H1 (cell line): ENCODE data around the gene ZIC5. TPM values are rescaled to one million over a fixed set of nuclear protein-coding genes. Genes with fewer than 3 reads are reported as not detected.

Source experiments
- CTCF ChIA-PET: fragments of 300-600 bp; sonication (Branson Sonifier 250); formaldehyde crosslinking; loops from one replicate; lab custom pipeline; 2021; ENCODE audit not compliant: partially characterized antibody; lab: Charles Lee
- POLR2A ChIA-PET: fragments of 300-600 bp; sonication (Branson Sonifier 250); formaldehyde crosslinking; loops from one replicate; lab custom pipeline; 2021; ENCODE audit warnings: inconsistent platforms; ENCODE audit not compliant: partially characterized antibody; lab: Charles Lee
- DNase-seq, 2 experiments: peaks; one replicate each; pipeline versions ENCODE4 v3.0.0 to v3.0.0-alpha.2; 2010 to 2022; ENCODE audit warnings: low spot score in 2 of 2, low read depth in 1 of 2, mixed read lengths in 1 of 2
- FAIRE-seq: peaks from 2 replicates; lab custom pipeline; 2011; peaks lifted over from hg19 to GRCh38; lab: Jason Lieb, UNC
- H2AFZ ChIP-seq: 2 replicates; pipeline ENCODE4 v1.8.1; 2012; ENCODE audit warnings: low read length, inconsistent platforms
- H2AK5ac ChIP-seq: 2 replicates; pipeline ENCODE4 v1.6.1; 2013; ENCODE audit warnings: low read depth, low read length
- H2BK120ac ChIP-seq: replicated peaks from 2 replicates; pipeline ENCODE3; 2013; ENCODE audit warnings: low read depth, low read length, inconsistent platforms
- H2BK12ac ChIP-seq: 2 replicates; pipeline ENCODE4 v1.6.1; 2013; ENCODE audit warnings: low read depth, low read length
- H2BK15ac ChIP-seq: 2 replicates; pipeline ENCODE4 v1.6.1; 2013; ENCODE audit warnings: low read length
- H2BK20ac ChIP-seq: 2 replicates; pipeline ENCODE4 v1.6.1; 2013; ENCODE audit warnings: low read length
- H2BK5ac ChIP-seq: 2 replicates; pipeline ENCODE4 v1.6.1; 2013; ENCODE audit warnings: low read depth, low read length
- H3K14ac ChIP-seq: 2 replicates; pipeline ENCODE4 v1.6.1; 2013; ENCODE audit warnings: inconsistent platforms; ENCODE audit not compliant: insufficient read length
- H3K18ac ChIP-seq: 2 replicates; pipeline ENCODE4 v1.6.1; 2013; ENCODE audit warnings: low read length; ENCODE audit errors: extremely low read depth
- H3K23ac ChIP-seq: 2 replicates; pipeline ENCODE4 v1.6.1; 2013; ENCODE audit warnings: inconsistent platforms; ENCODE audit not compliant: insufficient read length
- H3K23me2 ChIP-seq: 2 replicates; pipeline ENCODE4 v1.6.1; 2013; ENCODE audit warnings: low read depth, low read length
- H3K27ac ChIP-seq: 2 replicates; pipeline ENCODE4 v1.6.1; 2011; ENCODE audit warnings: low read depth, low read length, inconsistent platforms
- H3K27me3 ChIP-seq, 4 experiments: replicated peaks in 1 of 4; 1 replicate in 1 of 4; 2 replicates in 3 of 4; pipeline versions ENCODE4 v1.6.1 to v1.8.1; 2011 to 2013; ENCODE audit warnings: low read length in 3 of 4, mild to moderate bottlenecking in 3 of 4, inconsistent platforms in 2 of 4, mixed read lengths in 2 of 4, moderate library complexity in 1 of 4; ENCODE audit not compliant: control insufficient read depth in 3 of 4, insufficient read depth in 3 of 4; ENCODE audit errors: extremely low read depth in 1 of 4
- H3K36me3 ChIP-seq, 4 experiments: 2 replicates each; pipeline versions ENCODE4 v1.6.1 to v1.8.1; 2011 to 2013; ENCODE audit warnings: mild to moderate bottlenecking in 4 of 4, low read length in 3 of 4, moderate library complexity in 2 of 4, control low read depth in 1 of 4, inconsistent platforms in 1 of 4; ENCODE audit not compliant: insufficient read depth in 4 of 4, control insufficient read depth in 2 of 4
- H3K4ac ChIP-seq: replicated peaks from 2 replicates; pipeline ENCODE3; 2013; ENCODE audit warnings: low read length, low read depth, mixed read lengths, inconsistent platforms; ENCODE audit not compliant: insufficient read length
- H3K4me1 ChIP-seq, 4 experiments: replicated peaks in 1 of 4; 1 replicate in 1 of 4; 2 replicates in 3 of 4; pipeline versions ENCODE4 v1.6.1 to v1.8.1; 2011 to 2013; ENCODE audit warnings: low read length in 3 of 4, inconsistent platforms in 2 of 4, mixed read lengths in 1 of 4; ENCODE audit not compliant: insufficient read depth in 4 of 4, control insufficient read depth in 3 of 4
- H3K4me2 ChIP-seq, 2 experiments: 2 replicates each; pipeline versions ENCODE4 v1.6.1 to v1.8.1; 2011 to 2013; ENCODE audit warnings: low read depth in 2 of 2, low read length in 2 of 2, control low read depth in 1 of 2, inconsistent platforms in 1 of 2, mild to moderate bottlenecking in 1 of 2; ENCODE audit not compliant: insufficient read depth in 1 of 2
- H3K4me3 ChIP-seq, 4 experiments: fragments of 200-600, 300-600 bp in 1 of 4; sonication (generic), shearing (Covaris generic), sonication (Bioruptor Twin) in 1 of 4; 2 replicates each; pipeline versions ENCODE4 v1.5.1 to v1.8.1; 2011 to 2016; ENCODE audit warnings: low read length in 4 of 4, low read depth in 3 of 4, control low read depth in 2 of 4, inconsistent platforms in 2 of 4, mild to moderate bottlenecking in 2 of 4, mixed read lengths in 1 of 4, moderate library complexity in 1 of 4; ENCODE audit not compliant: insufficient read depth in 2 of 4; ENCODE audit errors: extremely low read depth in 1 of 4
- H3K56ac ChIP-seq: replicated peaks from 2 replicates; pipeline ENCODE3; 2013; ENCODE audit warnings: low read depth, mild to moderate bottlenecking, mixed read lengths, low read length, inconsistent platforms; ENCODE audit not compliant: insufficient read length
- H3K79me1 ChIP-seq: 2 replicates; pipeline ENCODE4 v1.6.1; 2013; ENCODE audit warnings: low read depth, low read length, control low read depth
- H3K79me2 ChIP-seq, 2 experiments: 2 replicates each; pipeline versions ENCODE4 v1.6.1 to v1.8.1; 2012 to 2013; ENCODE audit warnings: low read length in 2 of 2, mild to moderate bottlenecking in 2 of 2, inconsistent platforms in 1 of 2; ENCODE audit not compliant: insufficient read depth in 2 of 2, control insufficient read depth in 1 of 2
- H3K9ac ChIP-seq, 4 experiments: replicated peaks in 1 of 4; 1 replicate in 1 of 4; 2 replicates in 3 of 4; pipeline versions ENCODE4 v1.6.1 to v1.8.1; 2011 to 2013; ENCODE audit warnings: low read depth in 3 of 4, low read length in 3 of 4, control low read depth in 2 of 4, mild to moderate bottlenecking in 2 of 4, moderate library complexity in 2 of 4, inconsistent platforms in 1 of 4; ENCODE audit errors: extremely low read depth in 1 of 4
- H3K9me3 ChIP-seq, 2 experiments: 2 replicates each; pipeline versions ENCODE4 v1.6.1 to v1.8.1; 2012 to 2013; ENCODE audit warnings: mild to moderate bottlenecking in 2 of 2, moderate library complexity in 2 of 2, control low read depth in 1 of 2, inconsistent platforms in 1 of 2, low read depth in 1 of 2, low read length in 1 of 2, mixed read lengths in 1 of 2; ENCODE audit not compliant: insufficient read depth in 2 of 2
- H4K20me1 ChIP-seq, 2 experiments: replicated peaks in 1 of 2; 2 replicates each; pipeline versions ENCODE3 to v1.8.1; 2011 to 2013; ENCODE audit warnings: inconsistent platforms in 2 of 2, low read length in 2 of 2, mild to moderate bottlenecking in 1 of 2; ENCODE audit not compliant: insufficient read depth in 2 of 2, control insufficient read depth in 1 of 2
- H4K5ac ChIP-seq: 2 replicates; pipeline ENCODE4 v1.6.1; 2013; ENCODE audit warnings: low read length, low read depth, mixed read lengths, inconsistent platforms; ENCODE audit not compliant: insufficient read length
- H4K8ac ChIP-seq: 2 replicates; pipeline ENCODE4 v1.8.0; 2013; ENCODE audit warnings: mild to moderate bottlenecking, moderate library complexity, low read length, inconsistent platforms; ENCODE audit not compliant: insufficient read depth; ENCODE audit errors: extremely low read depth
- H4K91ac ChIP-seq: replicated peaks from 2 replicates; pipeline ENCODE3; 2013; ENCODE audit warnings: low read length, mixed read lengths, inconsistent platforms; ENCODE audit not compliant: insufficient read length
- ASH2L ChIP-seq: fragments of 200-600, 300-600 bp; sonication (generic); IDR thresholded peaks from one replicate; pipeline ENCODE4 v1.7.1; 2017; ENCODE audit warnings: low read length
- CREB1 ChIP-seq: IDR thresholded peaks from 2 replicates; pipeline ENCODE4 v1.6.1; 2012; ENCODE audit warnings: inconsistent platforms
- EP300 ChIP-seq, 2 experiments: IDR thresholded peaks; 1 replicate in 1 of 2; 2 replicates in 1 of 2; pipeline ENCODE4 v1.6.1; 2011 to 2012; ENCODE audit warnings: low read depth in 2 of 2, low read length in 2 of 2, mild to moderate bottlenecking in 2 of 2, borderline replicate concordance in 1 of 2, inconsistent platforms in 1 of 2, moderate library complexity in 1 of 2
- JUN ChIP-seq: IDR thresholded peaks from 2 replicates; pipeline ENCODE4 v1.6.1; 2011; ENCODE audit warnings: low read depth, mild to moderate bottlenecking, improper control_type of control experiment, low read length
- KDM5A ChIP-seq: fragments of 200-600 bp; IDR thresholded peaks from 2 replicates; pipeline ENCODE4 v1.7.1; 2012; ENCODE audit warnings: mild to moderate bottlenecking, low read length, inconsistent platforms, mixed read lengths
- PHF8 ChIP-seq: fragments of 200-600 bp; sonication (generic); conservative IDR thresholded peaks from 2 replicates; pipeline ENCODE4 v1.7.1; 2012; ENCODE audit warnings: low read depth, mild to moderate bottlenecking, inconsistent platforms, low read length, moderate library complexity
- POLR2AphosphoS5 ChIP-seq: IDR thresholded peaks from 2 replicates; pipeline ENCODE4 v1.6.1; 2011; ENCODE audit warnings: low read depth, low read length
- SIN3A ChIP-seq, 2 experiments: IDR thresholded peaks in 1 of 2; conservative IDR thresholded peaks in 1 of 2; 2 replicates each; pipeline ENCODE4 v1.6.1; 2011 to 2012; ENCODE audit warnings: low read length in 2 of 2, improper control_type of control experiment in 1 of 2, low read depth in 1 of 2, mild to moderate bottlenecking in 1 of 2
- SIX5 ChIP-seq: IDR thresholded peaks from 2 replicates; pipeline ENCODE4 v1.6.1; 2011; ENCODE audit warnings: mild to moderate bottlenecking, low read depth, low read length
- WGBS, 2 experiments: shearing (Covaris generic) in 1 of 2; methylation state at CpG; one replicate each; pipeline versions ENCODE4 v1.1.6 to v1.1.7; 2013 to 2015; ENCODE audit warnings: low lambda C conversion rate in 2 of 2, mixed read lengths in 2 of 2, inconsistent platforms in 1 of 2, low coverage in 1 of 2, missing lambda C conversion rate in 1 of 2; ENCODE audit not compliant: insufficient replicate concordance in 2 of 2, insufficient coverage in 1 of 2, insufficient read length in 1 of 2; ENCODE audit errors: extremely low coverage in 1 of 2, missing lambda C conversion rate in 1 of 2; 5-methylcytosine and 5-hydroxymethylcytosine counted together
- polyA plus RNA-seq, 7 experiments: library from polyadenylated mRNA; depleted of rRNA in 3 of 7; stranded (reverse) in 5 of 7; unstranded in 2 of 7; fragments of >200 nt in 5 of 7; fragments of 200-250 nt in 2 of 7; gene quantifications; 1 replicate in 5 of 7; 2 replicates in 1 of 7; 4 replicates in 1 of 7; pipeline versions ENCODE4 v1.2.1 to v1.2.3, GENCODE V29; 2011 to 2013; ENCODE audit warnings: missing spikeins in 2 of 7, mixed read lengths in 2 of 7
- total RNA-seq: library from RNA; stranded (reverse); fragmentation: NEBNext Ultra II Directional; extraction: Animal tissue kit (Norgen Biotek cat#: 25700); gene quantifications from 2 replicates; pipeline ENCODE4 v1.2.1, GENCODE V29; 2021
- TF ChIP-seq, protein P1 (sequence below): IDR thresholded peaks from 2 replicates; pipeline ENCODE4 v1.6.1; 2012; ENCODE audit warnings: inconsistent platforms

Gene ZIC5
- total and polyA plus RNA-seq, 2 of the 8 experiments (the other 6 are each of a cell fraction or from before 2014, with no cell fraction given): 14.2 to 52.7 TPM

DNA sequence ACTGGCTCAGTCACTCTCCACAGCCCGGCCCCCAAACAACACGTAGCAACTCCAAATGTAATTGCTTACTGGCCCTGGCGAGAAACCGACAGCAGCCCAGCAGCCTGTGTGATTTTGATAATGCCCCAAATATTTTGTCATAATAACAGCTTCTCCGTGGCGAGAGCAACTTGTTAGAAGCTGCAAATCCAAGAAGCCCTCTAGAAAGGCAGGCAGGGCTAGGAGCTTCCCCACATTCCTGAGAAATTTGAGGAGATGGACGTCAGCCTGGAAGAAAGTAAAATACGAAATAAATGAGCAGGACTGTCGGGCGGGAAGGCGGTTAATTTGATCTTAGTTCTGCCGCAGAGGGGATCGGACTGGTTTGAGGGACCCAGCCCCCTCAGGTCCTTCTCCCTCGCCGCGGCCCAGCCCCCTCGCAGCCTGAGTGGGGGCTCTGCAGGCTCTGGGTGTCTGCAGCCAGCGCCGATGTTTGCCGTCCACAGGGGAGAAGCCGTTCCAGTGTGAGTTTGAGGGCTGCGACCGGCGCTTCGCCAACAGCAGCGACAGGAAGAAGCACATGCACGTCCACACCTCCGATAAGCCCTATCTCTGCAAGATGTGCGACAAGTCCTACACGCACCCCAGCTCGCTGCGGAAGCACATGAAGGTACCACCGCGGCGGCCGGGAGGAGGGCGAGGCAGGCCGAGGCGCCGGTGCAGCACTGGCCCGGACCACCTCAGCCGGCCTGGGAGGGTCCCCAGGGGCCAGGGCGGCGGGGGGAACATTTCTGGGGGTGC, 13.1 kb upstream of the ZIC5 start:
- no peaks in the 10 kb centered on the region; a peak in 1 of 4 replicates for H3K9me3 ChIP-seq
- peaks cover 18 to 27% of the 10 kb centered on the region in 2 experiments for H4K20me1 ChIP-seq
- no peak overlapping the region for H2BK120ac ChIP-seq
- peaks cover 0 to 18% (median 5%) of the 10 kb centered on the region in 4 experiments; a peak in 5 of 7 replicates for H3K27me3 ChIP-seq
- WGBS, 2 experiments: 2% methylated on average over 39 of the region's 44 CpGs; no CpG with 5 or more reads in 1 of the 2 experiments
- peak overlapping the region; percentile 35; the same call in 1 of the 2 replicates for H3K27ac ChIP-seq
- H3K23me2 ChIP-seq: peaks cover 32% of the 10 kb centered on the region
- H2BK12ac ChIP-seq: peak overlapping the region; percentile 81; the same call in 1 of the 2 replicates
- H4K91ac ChIP-seq: peak overlapping the region; percentile 89
- peak overlapping the region; percentile 85 for H3K18ac ChIP-seq
- peaks cover 18 to 48% (median 31%) of the 10 kb centered on the region in 4 experiments; a peak in 6 of 8 replicates for H3K36me3 ChIP-seq
- POLR2A ChIA-PET: interaction anchor here (0.6 to 11.2 kb wide), 7 partner anchors 9 to 297 kb away, joined by 3 to 145 read pairs (median 39); partner anchors contain the start of gene ZIC5
- no peak overlapping the region for H2AK5ac ChIP-seq
- peak overlapping the region; percentile 55; the same call in 1 of the 2 replicates for H2BK20ac ChIP-seq
- H3K4me2 ChIP-seq: peak overlapping the region; percentile 83 to 95
- no peak overlapping the region for H3K23ac ChIP-seq
- H3K14ac ChIP-seq: no peak overlapping the region
- 0 out of 2 replicates have a peak overlapping the region, but pooled peaks have one; percentile 31 for H2BK15ac ChIP-seq
- DNase-seq (no peak), FAIRE-seq (no peak)
- peak overlapping the region; percentile 10 for H3K56ac ChIP-seq
- peak overlapping the region; percentile 93 to 96 (median 94) for H3K4me3 ChIP-seq
- no peak overlapping the region for H2AFZ ChIP-seq
- peak overlapping the region; percentile 36 for H4K5ac ChIP-seq
- H3K79me2 ChIP-seq: peaks cover 21 to 60% of the 10 kb centered on the region in 2 experiments
- H4K8ac ChIP-seq: 0 out of 2 replicates have a peak overlapping the region, but pooled peaks have one; percentile 90
- peak overlapping the region; percentile 76 to 88 (median 82) for H3K9ac ChIP-seq
- peak overlapping the region; percentile 57 for H3K4ac ChIP-seq
- H3K4me1 ChIP-seq: peaks cover 0 to 19% (median 4%) of the 10 kb centered on the region in 4 experiments; a peak in 6 of 7 replicates
- no peak overlapping the region; the same call in 1 of the 2 replicates for H2BK5ac ChIP-seq
- CTCF ChIA-PET: interaction anchor here (0.9 to 2.5 kb wide), 8 partner anchors 14 to 251 kb away, joined by 3 to 10 read pairs (median 3); no protein-coding TSS in a partner anchor
- no peaks in the 10 kb centered on the region; the same call in 1 of the 2 replicates for H3K79me1 ChIP-seq
- TF ChIP-seq JUN (no peak), POLR2AphosphoS5 (peak; percentile 83; the same call in 1 of the 2 replicates), CREB1 (no peak), ASH2L (peak; percentile 22), SIX5 (no peak), SIN3A (conservative IDR thresholded peaks at IDR 0.05 in 1 of 2, IDR thresholded peaks at IDR 0.05 in 1 of 2; ENCODE audit: low read depth in 1 of 2, low read length in 2 of 2) (peak; percentile 46 to 73; a peak in 2 of 4 replicates), KDM5A (no peak), EP300 (IDR thresholded peaks at IDR 0.05; ENCODE audit: borderline replicate concordance in 1 of 2, low read depth in 2 of 2, low read length in 2 of 2) (no peak), PHF8 (no peak)
- TF ChIP-seq, protein P1, sequence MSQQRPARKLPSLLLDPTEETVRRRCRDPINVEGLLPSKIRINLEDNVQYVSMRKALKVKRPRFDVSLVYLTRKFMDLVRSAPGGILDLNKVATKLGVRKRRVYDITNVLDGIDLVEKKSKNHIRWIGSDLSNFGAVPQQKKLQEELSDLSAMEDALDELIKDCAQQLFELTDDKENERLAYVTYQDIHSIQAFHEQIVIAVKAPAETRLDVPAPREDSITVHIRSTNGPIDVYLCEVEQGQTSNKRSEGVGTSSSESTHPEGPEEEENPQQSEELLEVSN: peak; percentile 82
